ENCODE results near the gene KMT5B. TPM values are rescaled to one million over a fixed set of nuclear protein-coding genes. Genes with fewer than 3 reads are reported as not detected.
A peak's percentile ranks its signal among the peaks of the same experiment; 100 is the strongest.

KMT5B gene
- total and polyA plus RNA-seq, 2 of the 13 experiments (the other 11 are each of a cell fraction or from before 2014, with no cell fraction given): 17.6 to 23.7 TPM

DNA sequence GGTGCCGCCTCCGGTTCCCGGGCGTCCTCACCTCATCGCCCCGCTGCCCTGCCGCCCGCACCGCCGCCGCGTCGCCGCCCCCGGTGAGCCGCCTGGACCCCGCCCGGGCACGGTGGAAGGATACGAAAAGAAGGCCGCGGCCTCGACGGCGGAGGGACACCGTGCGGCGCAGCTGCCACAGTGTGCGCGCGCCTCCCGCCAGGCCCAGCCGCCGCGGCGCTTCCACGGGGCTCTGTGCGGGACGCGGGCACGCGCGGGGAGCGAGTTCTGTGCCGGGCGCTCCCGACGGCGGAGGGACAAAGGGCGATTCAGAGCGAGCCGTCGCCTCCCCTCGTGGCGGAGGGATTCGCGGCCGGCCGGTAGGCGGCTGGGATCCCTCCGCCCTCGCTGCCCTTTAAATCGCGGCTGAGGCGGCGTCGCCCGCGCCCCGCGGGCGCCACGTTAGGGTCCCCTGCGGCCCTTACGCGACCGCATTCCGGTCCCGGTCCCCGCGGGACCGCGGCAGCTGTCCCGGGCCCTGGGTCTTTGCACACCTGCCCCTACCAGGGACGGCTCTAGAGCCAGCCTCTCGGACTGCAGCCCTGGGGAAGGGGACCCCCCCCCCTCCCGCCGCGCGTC, 568 bp upstream of the KMT5B start (continued):
- TF ChIP-seq, protein P1, sequence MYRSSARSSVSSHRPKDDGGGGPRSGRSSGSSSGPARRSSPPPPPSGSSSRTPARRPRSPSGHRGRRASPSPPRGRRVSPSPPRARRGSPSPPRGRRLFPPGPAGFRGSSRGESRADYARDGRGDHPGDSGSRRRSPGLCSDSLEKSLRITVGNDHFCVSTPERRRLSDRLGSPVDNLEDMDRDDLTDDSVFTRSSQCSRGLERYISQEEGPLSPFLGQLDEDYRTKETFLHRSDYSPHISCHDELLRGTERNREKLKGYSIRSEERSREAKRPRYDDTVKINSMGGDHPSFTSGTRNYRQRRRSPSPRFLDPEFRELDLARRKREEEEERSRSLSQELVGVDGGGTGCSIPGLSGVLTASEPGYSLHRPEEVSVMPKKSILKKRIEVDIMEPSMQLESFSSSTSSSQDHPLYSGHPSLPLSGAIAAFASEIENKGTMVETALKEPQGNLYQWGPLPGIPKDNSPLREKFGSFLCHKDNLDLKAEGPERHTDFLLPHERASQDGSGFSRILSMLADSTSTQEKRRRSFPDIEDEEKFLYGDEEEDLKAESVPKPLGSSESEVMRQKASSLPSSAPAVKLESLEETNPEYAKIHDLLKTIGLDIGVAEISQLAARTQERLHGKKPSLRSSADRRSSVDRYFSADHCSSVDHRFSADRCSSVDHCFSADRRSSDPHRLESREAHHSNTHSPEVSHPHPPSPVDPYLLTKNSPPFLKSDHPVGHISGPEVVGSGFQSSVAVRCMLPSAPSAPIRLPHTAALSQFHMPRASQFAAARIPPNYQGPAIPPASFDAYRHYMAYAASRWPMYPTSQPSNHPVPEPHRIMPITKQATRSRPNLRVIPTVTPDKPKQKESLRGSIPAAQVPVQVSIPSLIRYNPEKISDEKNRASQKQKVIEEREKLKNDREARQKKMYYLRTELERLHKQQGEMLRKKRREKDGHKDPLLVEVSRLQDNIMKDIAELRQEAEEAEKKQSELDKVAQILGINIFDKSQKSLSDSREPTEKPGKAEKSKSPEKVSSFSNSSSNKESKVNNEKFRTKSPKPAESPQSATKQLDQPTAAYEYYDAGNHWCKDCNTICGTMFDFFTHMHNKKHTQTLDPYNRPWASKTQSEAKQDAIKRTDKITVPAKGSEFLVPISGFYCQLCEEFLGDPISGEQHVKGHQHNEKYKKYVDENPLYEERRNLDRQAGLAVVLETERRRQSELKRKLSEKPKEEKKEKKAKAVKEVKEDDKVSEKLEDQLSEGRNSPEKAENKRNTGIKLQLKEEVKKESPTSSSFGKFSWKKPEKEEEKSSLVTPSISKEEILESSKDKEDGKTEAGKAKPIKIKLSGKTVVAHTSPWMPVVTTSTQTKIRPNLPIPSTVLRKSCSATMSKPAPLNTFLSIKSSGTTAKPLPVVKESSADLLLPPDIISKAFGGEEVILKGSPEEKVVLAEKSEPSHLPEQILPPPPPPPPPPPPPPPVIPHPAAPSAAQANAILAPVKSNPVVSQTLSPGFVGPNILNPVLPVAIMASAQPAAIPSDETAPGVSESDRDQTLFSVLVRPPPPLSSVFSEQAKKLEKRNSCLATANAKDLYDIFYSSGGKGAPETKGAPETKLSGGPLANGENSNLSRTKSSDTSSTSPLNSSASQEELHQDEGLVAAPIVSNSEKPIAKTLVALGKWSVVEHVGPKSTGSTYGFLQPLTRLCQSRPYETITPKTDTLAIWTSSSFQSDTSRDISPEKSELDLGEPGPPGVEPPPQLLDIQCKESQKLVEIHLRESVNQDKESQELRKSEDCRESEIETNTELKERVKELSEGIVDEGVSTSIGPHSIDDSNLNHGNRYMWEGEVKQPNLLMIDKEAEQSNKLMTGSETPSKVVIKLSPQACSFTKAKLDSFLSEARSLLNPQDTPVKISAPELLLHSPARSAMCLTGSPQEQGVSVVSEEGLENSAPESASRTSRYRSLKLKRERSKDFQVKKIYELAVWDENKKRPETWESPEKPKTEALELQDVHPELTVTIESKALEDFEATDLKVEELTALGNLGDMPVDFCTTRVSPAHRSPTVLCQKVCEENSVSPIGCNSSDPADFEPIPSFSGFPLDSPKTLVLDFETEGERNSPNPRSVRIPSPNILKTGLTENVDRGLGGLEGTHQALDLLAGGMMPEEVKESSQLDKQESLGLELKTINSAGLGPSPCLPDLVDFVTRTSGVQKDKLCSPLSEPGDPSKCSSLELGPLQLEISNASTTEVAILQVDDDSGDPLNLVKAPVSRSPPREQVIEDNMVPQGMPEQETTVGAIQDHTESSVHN (CRISPR knock-in tag; IDR thresholded peaks at IDR 0.05): no peak
- no peak for TF ChIP-seq ATF7 (IDR thresholded peaks at IDR 0.05)
- TF ChIP-seq ATF7 (CRISPR knock-in tag; IDR thresholded peaks at IDR 0.05): no peak
- no peak for TF ChIP-seq HNF4G (IDR thresholded peaks at IDR 0.05; ENCODE audit: borderline replicate concordance, low read depth, low read length)
- 0 out of 2 replicates have a peak, but pooled peaks have one; percentile 19 for TF ChIP-seq HNF4G (CRISPR knock-in tag; IDR thresholded peaks at IDR 0.05; ENCODE audit: borderline replicate concordance, low read depth)
- 0 out of 2 replicates have a peak, but pooled peaks have one; percentile 58 for TF ChIP-seq SIN3A (IDR thresholded peaks at IDR 0.05; ENCODE audit: borderline replicate concordance, low read depth, low read length)
- TF ChIP-seq ZNF629 (CRISPR knock-in tag; conservative IDR thresholded peaks at IDR 0.05): peak; percentile 46; the same call in 1 of the 2 replicates
- TF ChIP-seq MXI1 (IDR thresholded peaks at IDR 0.05; ENCODE audit: borderline replicate concordance, low read depth, low read length): peak; percentile 66; the same call in 1 of the 3 replicates
- TF ChIP-seq, protein P2, sequence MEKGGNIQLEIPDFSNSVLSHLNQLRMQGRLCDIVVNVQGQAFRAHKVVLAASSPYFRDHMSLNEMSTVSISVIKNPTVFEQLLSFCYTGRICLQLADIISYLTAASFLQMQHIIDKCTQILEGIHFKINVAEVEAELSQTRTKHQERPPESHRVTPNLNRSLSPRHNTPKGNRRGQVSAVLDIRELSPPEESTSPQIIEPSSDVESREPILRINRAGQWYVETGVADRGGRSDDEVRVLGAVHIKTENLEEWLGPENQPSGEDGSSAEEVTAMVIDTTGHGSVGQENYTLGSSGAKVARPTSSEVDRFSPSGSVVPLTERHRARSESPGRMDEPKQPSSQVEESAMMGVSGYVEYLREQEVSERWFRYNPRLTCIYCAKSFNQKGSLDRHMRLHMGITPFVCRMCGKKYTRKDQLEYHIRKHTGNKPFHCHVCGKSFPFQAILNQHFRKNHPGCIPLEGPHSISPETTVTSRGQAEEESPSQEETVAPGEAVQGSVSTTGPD (CRISPR knock-in tag; IDR thresholded peaks at IDR 0.05): no peak
- peak; percentile 80 for TF ChIP-seq ZFY (CRISPR knock-in tag; IDR thresholded peaks at IDR 0.05)
- TF ChIP-seq, protein P3, sequence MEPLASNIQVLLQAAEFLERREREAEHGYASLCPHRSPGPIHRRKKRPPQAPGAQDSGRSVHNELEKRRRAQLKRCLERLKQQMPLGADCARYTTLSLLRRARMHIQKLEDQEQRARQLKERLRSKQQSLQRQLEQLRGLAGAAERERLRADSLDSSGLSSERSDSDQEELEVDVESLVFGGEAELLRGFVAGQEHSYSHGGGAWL (CRISPR knock-in tag; IDR thresholded peaks at IDR 0.05): peak; percentile 64
- 0 out of 2 replicates have a peak, but pooled peaks have one; percentile 28 for TF ChIP-seq ZNF879 (CRISPR knock-in tag; IDR thresholded peaks at IDR 0.05)
- TF ChIP-seq, protein P4, sequence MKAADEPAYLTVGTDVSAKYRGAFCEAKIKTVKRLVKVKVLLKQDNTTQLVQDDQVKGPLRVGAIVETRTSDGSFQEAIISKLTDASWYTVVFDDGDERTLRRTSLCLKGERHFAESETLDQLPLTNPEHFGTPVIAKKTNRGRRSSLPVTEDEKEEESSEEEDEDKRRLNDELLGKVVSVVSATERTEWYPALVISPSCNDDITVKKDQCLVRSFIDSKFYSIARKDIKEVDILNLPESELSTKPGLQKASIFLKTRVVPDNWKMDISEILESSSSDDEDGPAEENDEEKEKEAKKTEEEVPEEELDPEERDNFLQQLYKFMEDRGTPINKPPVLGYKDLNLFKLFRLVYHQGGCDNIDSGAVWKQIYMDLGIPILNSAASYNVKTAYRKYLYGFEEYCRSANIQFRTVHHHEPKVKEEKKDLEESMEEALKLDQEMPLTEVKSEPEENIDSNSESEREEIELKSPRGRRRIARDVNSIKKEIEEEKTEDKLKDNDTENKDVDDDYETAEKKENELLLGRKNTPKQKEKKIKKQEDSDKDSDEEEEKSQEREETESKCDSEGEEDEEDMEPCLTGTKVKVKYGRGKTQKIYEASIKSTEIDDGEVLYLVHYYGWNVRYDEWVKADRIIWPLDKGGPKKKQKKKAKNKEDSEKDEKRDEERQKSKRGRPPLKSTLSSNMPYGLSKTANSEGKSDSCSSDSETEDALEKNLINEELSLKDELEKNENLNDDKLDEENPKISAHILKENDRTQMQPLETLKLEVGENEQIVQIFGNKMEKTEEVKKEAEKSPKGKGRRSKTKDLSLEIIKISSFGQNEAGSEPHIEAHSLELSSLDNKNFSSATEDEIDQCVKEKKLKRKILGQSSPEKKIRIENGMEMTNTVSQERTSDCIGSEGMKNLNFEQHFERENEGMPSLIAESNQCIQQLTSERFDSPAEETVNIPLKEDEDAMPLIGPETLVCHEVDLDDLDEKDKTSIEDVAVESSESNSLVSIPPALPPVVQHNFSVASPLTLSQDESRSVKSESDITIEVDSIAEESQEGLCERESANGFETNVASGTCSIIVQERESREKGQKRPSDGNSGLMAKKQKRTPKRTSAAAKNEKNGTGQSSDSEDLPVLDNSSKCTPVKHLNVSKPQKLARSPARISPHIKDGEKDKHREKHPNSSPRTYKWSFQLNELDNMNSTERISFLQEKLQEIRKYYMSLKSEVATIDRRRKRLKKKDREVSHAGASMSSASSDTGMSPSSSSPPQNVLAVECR (CRISPR knock-in tag; IDR thresholded peaks at IDR 0.05; ENCODE audit: borderline replicate concordance): peak; percentile 64; the same call in 1 of the 2 replicates
- TF ChIP-seq ZNF44 (CRISPR knock-in tag; IDR thresholded peaks at IDR 0.05): no peak
- no peak for TF ChIP-seq TEAD2 (CRISPR knock-in tag; IDR thresholded peaks at IDR 0.05)

Measured in HepG2 (cell line).